Adrenal gland (tissue), 12 donors: ENCODE measurements around the gene RASA3. TPM values are rescaled to one million over a fixed set of nuclear protein-coding genes. Genes with fewer than 3 reads are reported as not detected.
"Not testable (repeated sequence)": the region's sequence is repeated elsewhere in the genome, so short reads cannot be mapped to it uniquely, and the experiment has no call there.

Experiments
- DNase-seq, 7 donors: peaks; one replicate each; pipeline ENCODE4 v3.0.0-alpha.2; 2019 to 2020
- H3K27ac ChIP-seq, 5 donors: fragments of 200-600 bp; sonication (generic) in 4 of 5; 1 replicate in 3 of 5; 2 replicates in 2 of 5; pipeline versions ENCODE4 v1.5.1 to v1.8.0; 2016 to 2020; ENCODE audit warnings: mild to moderate bottlenecking in 1 of 5
- H3K27me3 ChIP-seq: fragments of 200-600 bp; 2 replicates; pipeline ENCODE4 v1.8.0; 2021
- H3K36me3 ChIP-seq, 2 donors: fragments of 200-600 bp; replicated peaks in 1 of 2; 1 replicate in 1 of 2; 2 replicates in 1 of 2; pipeline versions ENCODE4 v1.5.1 to v1.8.0; 2018 to 2022
- H3K4me1 ChIP-seq, 2 donors: fragments of 200-600 bp; replicated peaks in 1 of 2; 1 replicate in 1 of 2; 2 replicates in 1 of 2; pipeline versions ENCODE4 v1.5.1 to v1.8.0; 2018 to 2021
- H3K4me3 ChIP-seq, 4 donors: fragments of 200-600 bp; sonication (generic) in 3 of 4; one replicate each; pipeline ENCODE4 v1.5.1; 2016 to 2018
- H3K9me3 ChIP-seq, 3 donors: fragments of 200-600 bp; sonication (generic) in 1 of 3; replicated peaks in 1 of 3; 1 replicate in 2 of 3; 2 replicates in 1 of 3; pipeline versions ENCODE4 v1.5.1 to v1.8.0; 2016 to 2021
- POLR2A ChIP-seq, 2 donors: fragments of 450-650 bp; IDR thresholded peaks; one replicate each; pipeline ENCODE4 v1.6.1; 2017; ENCODE audit warnings: antibody characterized with exemption in 2 of 2, mild to moderate bottlenecking in 2 of 2, moderate library complexity in 1 of 2
- WGBS, 4 donors: extraction: QIAGEN DNeasy Blood & Tissue Kit in 2 of 4; methylation state at CpG; one replicate each; pipeline versions ENCODE4 v1.1.5 to v1.1.7; 2013 to 2017; 5-methylcytosine and 5-hydroxymethylcytosine counted together
- intact Hi-C, 2 donors: fragments of 100-400 bp; cut with DNase I; formaldehyde crosslinking; loops; one replicate each; pipeline versions ENCODE4 v1.14.1 to v1.15.0; 2022 to 2023
- polyA plus RNA-seq, 3 donors: library from polyadenylated mRNA; stranded (reverse); fragments of 200-250 nt in 2 of 3; fragments of 350-450 nt in 1 of 3; fragmentation: Illumina TruSeq in 1 of 3; extraction: RNeasy Lipid Tissue Mini Kit (QIAGEN cat#74804) in 1 of 3; gene quantifications; one replicate each; pipeline ENCODE4 v1.2.3, GENCODE V29; 2013 to 2014
- total RNA-seq, 9 donors: library from RNA; depleted of rRNA in 4 of 9; stranded (reverse); fragments of >200 nt in 4 of 9; fragments of 120-200 nt in 1 of 9; fragmentation: NEBNext Ultra II Directional in 1 of 9; extraction: Animal tissue kit (Norgen Biotek cat#: 25700) in 1 of 9; gene quantifications; one replicate each; pipeline versions ENCODE4 v1.1.0 to v1.2.4, GENCODE V29; 2013 to 2023
- TF ChIP-seq, protein P1 (sequence below), 6 experiments: fragments of 450-650 bp in 4 of 6; fragments of 200-600 bp in 2 of 6; sonication (generic) in 1 of 6; IDR thresholded peaks; 1 replicate in 5 of 6; 2 replicates in 1 of 6; pipeline versions ENCODE4 v1.5.1 to v1.8.0; 2016 to 2021; ENCODE audit warnings: antibody characterized with exemption in 6 of 6, mild to moderate bottlenecking in 2 of 6, moderate library complexity in 1 of 6
- donor health status: healthy with polysubstance abuse.
- donor health status: Bipolar disorder and iron deficiency.
- donor health status: DM: yes; HTN: yes; CAD: no.
- donor health status: DM: no; HTN: no; CAD: no.
- donor health status: DM: no; HTN: no; CAD: no.
- donor health status: DM: yes; HTN: yes; CAD: no.

The RASA3 gene
- total and polyA plus RNA-seq, 12 donors = 2.2 to 11.7 (median 7.3) TPM

- H3K36me3 ChIP-seq = no peaks in the 10 kb centered on the region
- WGBS, 4 donors = 63 to 79% (median 69%) methylated on average over 5 to 11 of the region's 11 CpGs
- no peak overlapping the region for H3K4me3 ChIP-seq
- no peaks in the 10 kb centered on the region for H3K9me3 ChIP-seq
- H3K27me3 ChIP-seq = no peaks in the 10 kb centered on the region
- H3K4me1 ChIP-seq = no peaks in the 10 kb centered on the region
- peak in 2 of 7 donors; percentile 0 to 35 for DNase-seq
- no peak overlapping the region for H3K27ac ChIP-seq
- intact Hi-C loops = no loop called here
- TF ChIP-seq POLR2A (IDR thresholded peaks at IDR 0.05) = no peak
- TF ChIP-seq, protein P1, sequence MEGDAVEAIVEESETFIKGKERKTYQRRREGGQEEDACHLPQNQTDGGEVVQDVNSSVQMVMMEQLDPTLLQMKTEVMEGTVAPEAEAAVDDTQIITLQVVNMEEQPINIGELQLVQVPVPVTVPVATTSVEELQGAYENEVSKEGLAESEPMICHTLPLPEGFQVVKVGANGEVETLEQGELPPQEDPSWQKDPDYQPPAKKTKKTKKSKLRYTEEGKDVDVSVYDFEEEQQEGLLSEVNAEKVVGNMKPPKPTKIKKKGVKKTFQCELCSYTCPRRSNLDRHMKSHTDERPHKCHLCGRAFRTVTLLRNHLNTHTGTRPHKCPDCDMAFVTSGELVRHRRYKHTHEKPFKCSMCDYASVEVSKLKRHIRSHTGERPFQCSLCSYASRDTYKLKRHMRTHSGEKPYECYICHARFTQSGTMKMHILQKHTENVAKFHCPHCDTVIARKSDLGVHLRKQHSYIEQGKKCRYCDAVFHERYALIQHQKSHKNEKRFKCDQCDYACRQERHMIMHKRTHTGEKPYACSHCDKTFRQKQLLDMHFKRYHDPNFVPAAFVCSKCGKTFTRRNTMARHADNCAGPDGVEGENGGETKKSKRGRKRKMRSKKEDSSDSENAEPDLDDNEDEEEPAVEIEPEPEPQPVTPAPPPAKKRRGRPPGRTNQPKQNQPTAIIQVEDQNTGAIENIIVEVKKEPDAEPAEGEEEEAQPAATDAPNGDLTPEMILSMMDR (IDR thresholded peaks at IDR 0.05) = no peak
These were observed 20.8 kb downstream of the RASA3 start for GRCh38 chr13:114111577-114111976.

DNA sequence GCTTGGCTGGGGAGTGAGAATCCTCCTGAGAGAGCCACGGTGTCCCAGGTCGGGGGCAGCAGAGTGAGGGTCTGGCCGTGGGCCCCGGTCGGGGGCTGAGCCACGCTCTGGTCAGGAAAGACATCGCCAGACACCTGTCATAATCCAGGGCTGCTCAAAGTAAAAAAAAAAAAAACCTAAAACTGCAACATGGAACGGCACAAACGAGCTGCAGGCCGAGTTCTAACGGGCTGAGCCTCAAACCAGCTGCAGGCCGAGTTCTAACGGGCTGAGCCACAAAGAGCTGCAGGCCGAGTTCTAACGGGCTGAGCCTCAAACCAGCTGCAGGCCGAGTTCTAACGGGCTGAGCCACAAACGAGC, 21.6 kb downstream of the RASA3 start:
- intact Hi-C loops, H3K27ac ChIP-seq, H3K4me1 ChIP-seq: not testable (repeated sequence)

GRCh38 chr13:114110091-114110829, 22.2 kb downstream of the RASA3 start:
- no peaks in the 10 kb centered on the region for H3K27me3 ChIP-seq
- H3K27ac ChIP-seq = peak overlapping the region in 1 of 5 donors; percentile 52
- no peaks in the 10 kb centered on the region for H3K4me1 ChIP-seq
- no peaks in the 10 kb centered on the region for H3K9me3 ChIP-seq
- DNase-seq = peak in 4 of 7 donors; percentile 17 to 33 (median 31)
- intact Hi-C loops = no loop called here
- H3K4me3 ChIP-seq = no peak overlapping the region
- WGBS, 4 donors = 63 to 76% (median 68%) methylated on average over 12 to 25 of the region's 25 CpGs
- no peaks in the 10 kb centered on the region for H3K36me3 ChIP-seq
- no peak for TF ChIP-seq POLR2A (IDR thresholded peaks at IDR 0.05)
- TF ChIP-seq, protein P1 (IDR thresholded peaks at IDR 0.05) = peak in 1 of 6 experiments; percentile 9

More for the DNA sequence above, 21.6 kb downstream of the RASA3 start:
- not testable (repeated sequence) for H3K36me3 ChIP-seq, H3K27me3 ChIP-seq, DNase-seq, H3K4me3 ChIP-seq, H3K9me3 ChIP-seq
- WGBS, 4 donors = 71 to 84% (median 75%) methylated on average over 13 to 18 of the region's 18 CpGs

GRCh38 chr13:114109641-114110041, 22.8 kb downstream of the RASA3 start:
- DNase-seq = peak in 3 of 7 donors; percentile 7 to 79 (median 13)
- Histone ChIP-seq H3K4me3 (no peak overlapping the region), H3K36me3 (no peaks in the 10 kb centered on the region), H3K27me3 (no peaks in the 10 kb centered on the region), H3K9me3 (no peaks in the 10 kb centered on the region), H3K4me1 (no peaks in the 10 kb centered on the region), H3K27ac (peak overlapping the region in 1 of 5 donors; percentile 52)
- no peak for TF ChIP-seq POLR2A (IDR thresholded peaks at IDR 0.05)
- TF ChIP-seq, protein P1 (IDR thresholded peaks at IDR 0.05) = no peak
- intact Hi-C loops = no loop called here
- 73 to 82% (median 79%) methylated on average over 17 to 24 of the region's 24 CpGs for WGBS, 4 donors

- Histone ChIP-seq H3K9me3 (no peaks in the 10 kb centered on the region), H3K27ac (peak overlapping the region in 1 of 5 donors; percentile 52), H3K27me3 (no peaks in the 10 kb centered on the region), H3K36me3 (no peaks in the 10 kb centered on the region), H3K4me1 (no peaks in the 10 kb centered on the region), H3K4me3 (no peak overlapping the region)
- TF ChIP-seq, protein P1 (IDR thresholded peaks at IDR 0.05) = no peak
- TF ChIP-seq POLR2A (IDR thresholded peaks at IDR 0.05) = no peak
- WGBS, 4 donors = 88 to 92% (median 90%) methylated on average over 8 to 20 of the region's 20 CpGs
- DNase-seq = peak in 3 of 7 donors; percentile 6 to 37 (median 8)
- intact Hi-C loops = no loop called here
These were observed 23.5 kb downstream of the RASA3 start for GRCh38 chr13:114108894-114109293.
